Activated naive CD4-positive, alpha-beta T cell treated with anti-CD3 and anti-CD28 coated beads, Interleukin-2, amount 10 ng/mL, durations not matched to agents 7 days and 5 days (primary cell): ENCODE results near the gene IGF2R.
A peak's percentile ranks its signal among the peaks of the same experiment; 100 is the strongest.

Experiments
- CTCF ChIA-PET: fragments of 350-600 bp; sonication (Branson Sonifier 250); formaldehyde crosslinking; loops from one replicate; lab custom pipeline; 2021; ENCODE audit warnings: antibody characterized with exemption; lab: Charles Lee
- DNase-seq: peaks from one replicate; pipeline ENCODE4 v3.0.0-alpha.2; 2020
- H3K27ac Mint-ChIP-seq: one replicate; pipeline ENCODE4 v1.8.0; 2021; ENCODE audit warnings: mild to moderate bottlenecking, moderate library complexity, mixed read lengths
- H3K27me3 Mint-ChIP-seq: one replicate; pipeline ENCODE4 v1.8.0; 2021; ENCODE audit warnings: mild to moderate bottlenecking, mixed read lengths
- H3K36me3 Mint-ChIP-seq: one replicate; pipeline ENCODE4 v1.8.0; 2021; ENCODE audit warnings: mixed read lengths
- H3K4me1 Mint-ChIP-seq: one replicate; pipeline ENCODE4 v1.8.0; 2021; ENCODE audit warnings: mixed read lengths
- H3K4me3 Mint-ChIP-seq: one replicate; pipeline ENCODE4 v1.8.0; 2021; ENCODE audit warnings: mild to moderate bottlenecking, moderate library complexity, mixed read lengths
- H3K9me3 Mint-ChIP-seq: one replicate; pipeline ENCODE4 v1.8.0; 2021; ENCODE audit warnings: mixed read lengths

Gene IGF2R

GRCh38 chr6:160055813-160056212, 86.9 kb downstream of the IGF2R start:
- no peak overlapping the region for H3K4me3 Mint-ChIP-seq
- no peak overlapping the region for H3K27ac Mint-ChIP-seq
- no peak for DNase-seq
- no peaks in the 10 kb centered on the region for H3K9me3 Mint-ChIP-seq
- peaks cover 80% of the 10 kb centered on the region for H3K36me3 Mint-ChIP-seq
- peaks cover 32% of the 10 kb centered on the region for H3K4me1 Mint-ChIP-seq
- CTCF ChIA-PET = no interaction called here
- no peaks in the 10 kb centered on the region for H3K27me3 Mint-ChIP-seq

- CTCF ChIA-PET = no interaction called here
- Mint-ChIP-seq H3K4me1 (peaks cover 19% of the 10 kb centered on the region), H3K9me3 (no peaks in the 10 kb centered on the region), H3K27me3 (no peaks in the 10 kb centered on the region), H3K36me3 (peaks cover 75% of the 10 kb centered on the region), H3K4me3 (no peak overlapping the region), H3K27ac (peak overlapping the region; percentile 67)
- DNase-seq = no peak
Observed at GRCh38 chr6:160057080-160057479, 88.2 kb downstream of the IGF2R start.

- CTCF ChIA-PET = no interaction called here
Observed at GRCh38 chr6:160058603-160059215, 89.8 kb downstream of the IGF2R start.

GRCh38 chr6:160060221-160060620, 91.3 kb downstream of the IGF2R start:
- H3K27me3 Mint-ChIP-seq = no peaks in the 10 kb centered on the region
- H3K27ac Mint-ChIP-seq = no peak overlapping the region
- no peak for DNase-seq
- H3K4me3 Mint-ChIP-seq = no peak overlapping the region
- H3K4me1 Mint-ChIP-seq = peaks cover 16% of the 10 kb centered on the region
- no peaks in the 10 kb centered on the region for H3K9me3 Mint-ChIP-seq
- H3K36me3 Mint-ChIP-seq = peaks cover 77% of the 10 kb centered on the region
- CTCF ChIA-PET = no interaction called here

More at GRCh38 chr6:160058603-160059215, 89.8 kb downstream of the IGF2R start:
- Mint-ChIP-seq H3K4me3 (no peak overlapping the region), H3K36me3 (peaks cover 74% of the 10 kb centered on the region), H3K27ac (no peak overlapping the region), H3K27me3 (no peaks in the 10 kb centered on the region), H3K4me1 (peaks cover 16% of the 10 kb centered on the region), H3K9me3 (no peaks in the 10 kb centered on the region)
- no peak for DNase-seq

GRCh38 chr6:160060920-160061447, 92.1 kb downstream of the IGF2R start:
- Mint-ChIP-seq H3K27me3 (no peaks in the 10 kb centered on the region), H3K4me1 (peaks cover 14% of the 10 kb centered on the region), H3K36me3 (peaks cover 76% of the 10 kb centered on the region), H3K9me3 (no peaks in the 10 kb centered on the region), H3K27ac (no peak overlapping the region), H3K4me3 (no peak overlapping the region)
- CTCF ChIA-PET = no interaction called here
- no peak for DNase-seq

GRCh38 chr6:160063771-160064413, 95.0 kb downstream of the IGF2R start:
- Mint-ChIP-seq H3K4me1 (peaks cover 25% of the 10 kb centered on the region), H3K27me3 (no peaks in the 10 kb centered on the region), H3K9me3 (no peaks in the 10 kb centered on the region), H3K4me3 (no peak overlapping the region), H3K27ac (no peak overlapping the region), H3K36me3 (peaks cover 77% of the 10 kb centered on the region)
- DNase-seq = no peak
- CTCF ChIA-PET = no interaction called here

- Mint-ChIP-seq H3K27me3 (no peaks in the 10 kb centered on the region), H3K4me3 (no peak overlapping the region), H3K9me3 (no peaks in the 10 kb centered on the region), H3K4me1 (peaks cover 38% of the 10 kb centered on the region), H3K27ac (no peak overlapping the region), H3K36me3 (peaks cover 81% of the 10 kb centered on the region)
- DNase-seq = no peak
- CTCF ChIA-PET = no interaction called here
Observed at GRCh38 chr6:160065200-160065599, 96.3 kb downstream of the IGF2R start.

GRCh38 chr6:160067564-160067963, 98.7 kb downstream of the IGF2R start:
- H3K4me1 Mint-ChIP-seq = peaks cover 61% of the 10 kb centered on the region
- no peak overlapping the region for H3K4me3 Mint-ChIP-seq
- no peaks in the 10 kb centered on the region for H3K9me3 Mint-ChIP-seq
- peaks cover 86% of the 10 kb centered on the region for H3K36me3 Mint-ChIP-seq
- CTCF ChIA-PET = interaction anchor here (1.4 kb wide), 1 partner anchor 9 kb away, joined by 3 read pairs; no protein-coding TSS in a partner anchor
- no peak overlapping the region for H3K27ac Mint-ChIP-seq
- no peak for DNase-seq
- no peaks in the 10 kb centered on the region for H3K27me3 Mint-ChIP-seq

GRCh38 chr6:160068346-160068745, 99.5 kb downstream of the IGF2R start:
- H3K27ac Mint-ChIP-seq = peak overlapping the region; percentile 83
- no peak for DNase-seq
- peaks cover 64% of the 10 kb centered on the region for H3K4me1 Mint-ChIP-seq
- H3K36me3 Mint-ChIP-seq = peaks cover 90% of the 10 kb centered on the region
- CTCF ChIA-PET = no interaction called here
- no peaks in the 10 kb centered on the region for H3K9me3 Mint-ChIP-seq
- no peaks in the 10 kb centered on the region for H3K27me3 Mint-ChIP-seq
- peak overlapping the region; percentile 4 for H3K4me3 Mint-ChIP-seq

GRCh38 chr6:160069050-160069454, 100.2 kb downstream of the IGF2R start:
- peak overlapping the region; percentile 4 for H3K4me3 Mint-ChIP-seq

GRCh38 chr6:160069459-160069858, 100.6 kb downstream of the IGF2R start:
- Mint-ChIP-seq H3K27ac (peak overlapping the region; percentile 83), H3K9me3 (no peaks in the 10 kb centered on the region), H3K4me1 (peaks cover 64% of the 10 kb centered on the region)

More at GRCh38 chr6:160069050-160069454, 100.2 kb downstream of the IGF2R start:
- CTCF ChIA-PET = no interaction called here
- H3K9me3 Mint-ChIP-seq = no peaks in the 10 kb centered on the region
- H3K27ac Mint-ChIP-seq = peak overlapping the region; percentile 83
- peaks cover 90% of the 10 kb centered on the region for H3K36me3 Mint-ChIP-seq
- peaks cover 64% of the 10 kb centered on the region for H3K4me1 Mint-ChIP-seq
- peak; percentile 83 for DNase-seq
- no peaks in the 10 kb centered on the region for H3K27me3 Mint-ChIP-seq

GRCh38 chr6:160070427-160070826, 101.5 kb downstream of the IGF2R start:
- no peaks in the 10 kb centered on the region for H3K9me3 Mint-ChIP-seq
- peaks cover 64% of the 10 kb centered on the region for H3K4me1 Mint-ChIP-seq
- CTCF ChIA-PET = no interaction called here
- no peaks in the 10 kb centered on the region for H3K27me3 Mint-ChIP-seq
- H3K4me3 Mint-ChIP-seq = no peak overlapping the region
- H3K27ac Mint-ChIP-seq = peak overlapping the region; percentile 68
- no peak for DNase-seq
- peaks cover 85% of the 10 kb centered on the region for H3K36me3 Mint-ChIP-seq

More at GRCh38 chr6:160069459-160069858, 100.6 kb downstream of the IGF2R start:
- CTCF ChIA-PET = no interaction called here
- H3K36me3 Mint-ChIP-seq = peaks cover 90% of the 10 kb centered on the region
- DNase-seq = no peak
- H3K4me3 Mint-ChIP-seq = peak overlapping the region; percentile 4
- no peaks in the 10 kb centered on the region for H3K27me3 Mint-ChIP-seq

- Mint-ChIP-seq H3K4me1 (peaks cover 64% of the 10 kb centered on the region), H3K27me3 (no peaks in the 10 kb centered on the region), H3K27ac (peak overlapping the region; percentile 63), H3K36me3 (peaks cover 86% of the 10 kb centered on the region), H3K4me3 (no peak overlapping the region), H3K9me3 (no peaks in the 10 kb centered on the region)
- CTCF ChIA-PET = no interaction called here
- DNase-seq = no peak
Observed at GRCh38 chr6:160070831-160071230, 101.9 kb downstream of the IGF2R start.

GRCh38 chr6:160071805-160072690, 103.2 kb downstream of the IGF2R start:
- Mint-ChIP-seq H3K4me3 (no peak overlapping the region), H3K9me3 (no peaks in the 10 kb centered on the region), H3K36me3 (peaks cover 90% of the 10 kb centered on the region), H3K27ac (no peak overlapping the region), H3K4me1 (peaks cover 58% of the 10 kb centered on the region), H3K27me3 (no peaks in the 10 kb centered on the region)
- CTCF ChIA-PET = interaction anchor here (0.7 to 1.1 kb wide), 2 partner anchors 381 to 384 kb away, joined by 3 to 5 read pairs; no protein-coding TSS in a partner anchor
- DNase-seq = no peak
